HEK293 (cell line): ENCODE measurements around the gene SPTAN1.

Source experiments
- ZNF274 ChIP-seq, 2 experiments: fragments of 200-500 bp in 1 of 2; fragments of 450-650 bp in 1 of 2; sonication (Bioruptor generic) in 1 of 2; formaldehyde crosslinking in 1 of 2; IDR thresholded peaks; 2 replicates each; pipeline versions ENCODE4 v1.5.1 to v1.6.1; 2014 to 2016; ENCODE audit warnings: borderline replicate concordance in 1 of 2, inconsistent platforms in 1 of 2, low read length in 1 of 2, missing biosample characterization in 1 of 2, missing genetic modification characterization in 1 of 2
- ZNF311 ChIP-seq: fragments of 450-650 bp; formaldehyde crosslinking; IDR thresholded peaks from 2 replicates; pipeline ENCODE4 v1.5.1; 2017; ENCODE audit warnings: missing biosample characterization, missing genetic modification characterization, borderline replicate concordance
- ZNF501 ChIP-seq: fragments of 450-650 bp; formaldehyde crosslinking; IDR thresholded peaks from 2 replicates; pipeline ENCODE4 v1.5.1; 2016; ENCODE audit warnings: missing biosample characterization, missing genetic modification characterization
- ZNF558 ChIP-seq: fragments of 450-650 bp; formaldehyde crosslinking; IDR thresholded peaks from 2 replicates; pipeline ENCODE4 v1.5.1; 2016; ENCODE audit warnings: missing biosample characterization, missing genetic modification characterization
- ZNF629 ChIP-seq: fragments of 450-650 bp; formaldehyde crosslinking; IDR thresholded peaks from 2 replicates; pipeline ENCODE4 v1.5.1; 2017; ENCODE audit warnings: missing biosample characterization, missing genetic modification characterization
- TF ChIP-seq, protein P1 (sequence below): fragments of 450-650 bp; formaldehyde crosslinking; IDR thresholded peaks from 2 replicates; pipeline ENCODE4 v1.5.1; 2016; ENCODE audit warnings: missing biosample characterization, missing genetic modification characterization
- TF ChIP-seq, protein P2 (sequence below): fragments of 450-650 bp; formaldehyde crosslinking; IDR thresholded peaks from 2 replicates; pipeline ENCODE4 v1.5.1; 2016; ENCODE audit warnings: missing biosample characterization, missing genetic modification characterization, low read depth
- TF ChIP-seq, protein P3 (sequence below): fragments of 450-650 bp; formaldehyde crosslinking; optimal IDR thresholded peaks from 2 replicates; pipeline ENCODE3; 2016; ENCODE audit warnings: missing biosample characterization, mild to moderate bottlenecking, missing genetic modification characterization
- TF ChIP-seq, protein P4 (sequence below): fragments of 450-650 bp; formaldehyde crosslinking; IDR thresholded peaks from 2 replicates; pipeline ENCODE4 v1.5.1; 2016; ENCODE audit warnings: missing biosample characterization, missing genetic modification characterization
- TF ChIP-seq, protein P5 (sequence below): fragments of 450-650 bp; formaldehyde crosslinking; IDR thresholded peaks from 2 replicates; pipeline ENCODE4 v1.5.1; 2016; ENCODE audit warnings: missing biosample characterization, missing genetic modification characterization, low read depth

DNA sequence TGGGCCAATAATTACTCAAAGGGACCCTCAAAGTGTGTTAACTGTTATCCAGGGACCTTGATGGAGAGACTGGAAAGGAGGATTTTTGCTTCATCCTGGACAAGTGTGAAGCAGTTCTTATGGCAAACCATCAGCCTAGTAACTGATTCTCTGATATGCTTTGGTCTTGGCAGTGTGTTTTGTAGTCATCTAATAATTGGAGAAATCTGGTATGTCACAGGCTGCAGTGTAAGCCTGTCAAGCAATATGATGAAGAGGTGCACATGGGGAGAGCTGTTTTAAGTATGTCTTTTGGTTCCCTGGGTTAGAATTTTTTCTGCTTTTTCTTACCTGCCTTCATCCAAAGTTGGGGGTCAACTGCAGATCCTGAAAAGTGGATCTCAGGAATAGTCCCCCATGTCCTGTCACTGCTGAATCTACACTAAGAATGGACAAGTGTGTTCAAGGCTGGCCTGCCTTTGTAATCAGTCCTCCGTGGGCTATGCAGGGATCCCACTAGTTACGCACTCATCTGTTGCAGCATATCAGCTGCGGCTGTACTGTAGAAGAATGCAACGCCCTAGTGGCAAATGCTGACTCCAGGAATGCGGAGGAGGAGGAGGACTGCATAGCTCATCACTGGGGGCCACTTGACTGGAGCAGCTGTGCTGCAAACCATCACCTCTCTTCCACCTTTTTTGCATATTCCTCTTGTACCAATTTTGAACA lies 1.9 kb downstream of the SPTAN1 start:
- TF ChIP-seq, protein P1, sequence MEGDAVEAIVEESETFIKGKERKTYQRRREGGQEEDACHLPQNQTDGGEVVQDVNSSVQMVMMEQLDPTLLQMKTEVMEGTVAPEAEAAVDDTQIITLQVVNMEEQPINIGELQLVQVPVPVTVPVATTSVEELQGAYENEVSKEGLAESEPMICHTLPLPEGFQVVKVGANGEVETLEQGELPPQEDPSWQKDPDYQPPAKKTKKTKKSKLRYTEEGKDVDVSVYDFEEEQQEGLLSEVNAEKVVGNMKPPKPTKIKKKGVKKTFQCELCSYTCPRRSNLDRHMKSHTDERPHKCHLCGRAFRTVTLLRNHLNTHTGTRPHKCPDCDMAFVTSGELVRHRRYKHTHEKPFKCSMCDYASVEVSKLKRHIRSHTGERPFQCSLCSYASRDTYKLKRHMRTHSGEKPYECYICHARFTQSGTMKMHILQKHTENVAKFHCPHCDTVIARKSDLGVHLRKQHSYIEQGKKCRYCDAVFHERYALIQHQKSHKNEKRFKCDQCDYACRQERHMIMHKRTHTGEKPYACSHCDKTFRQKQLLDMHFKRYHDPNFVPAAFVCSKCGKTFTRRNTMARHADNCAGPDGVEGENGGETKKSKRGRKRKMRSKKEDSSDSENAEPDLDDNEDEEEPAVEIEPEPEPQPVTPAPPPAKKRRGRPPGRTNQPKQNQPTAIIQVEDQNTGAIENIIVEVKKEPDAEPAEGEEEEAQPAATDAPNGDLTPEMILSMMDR (tag by site-specific recombination), result no peak
- TF ChIP-seq, protein P2, sequence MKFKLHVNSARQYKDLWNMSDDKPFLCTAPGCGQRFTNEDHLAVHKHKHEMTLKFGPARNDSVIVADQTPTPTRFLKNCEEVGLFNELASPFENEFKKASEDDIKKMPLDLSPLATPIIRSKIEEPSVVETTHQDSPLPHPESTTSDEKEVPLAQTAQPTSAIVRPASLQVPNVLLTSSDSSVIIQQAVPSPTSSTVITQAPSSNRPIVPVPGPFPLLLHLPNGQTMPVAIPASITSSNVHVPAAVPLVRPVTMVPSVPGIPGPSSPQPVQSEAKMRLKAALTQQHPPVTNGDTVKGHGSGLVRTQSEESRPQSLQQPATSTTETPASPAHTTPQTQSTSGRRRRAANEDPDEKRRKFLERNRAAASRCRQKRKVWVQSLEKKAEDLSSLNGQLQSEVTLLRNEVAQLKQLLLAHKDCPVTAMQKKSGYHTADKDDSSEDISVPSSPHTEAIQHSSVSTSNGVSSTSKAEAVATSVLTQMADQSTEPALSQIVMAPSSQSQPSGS, result no peak
- TF ChIP-seq ZNF629 (tag by site-specific recombination) (peak; percentile 18; the same call in 1 of the 2 replicates), ZNF274 (IDR thresholded peaks at IDR 0.05; ENCODE audit: low read length) (no peak), ZNF274 (tag by site-specific recombination; IDR thresholded peaks at IDR 0.05; ENCODE audit: borderline replicate concordance) (no peak), ZNF501 (tag by site-specific recombination) (no peak), ZNF311 (tag by site-specific recombination) (no peak), ZNF558 (tag by site-specific recombination) (no peak)
- TF ChIP-seq, protein P3, sequence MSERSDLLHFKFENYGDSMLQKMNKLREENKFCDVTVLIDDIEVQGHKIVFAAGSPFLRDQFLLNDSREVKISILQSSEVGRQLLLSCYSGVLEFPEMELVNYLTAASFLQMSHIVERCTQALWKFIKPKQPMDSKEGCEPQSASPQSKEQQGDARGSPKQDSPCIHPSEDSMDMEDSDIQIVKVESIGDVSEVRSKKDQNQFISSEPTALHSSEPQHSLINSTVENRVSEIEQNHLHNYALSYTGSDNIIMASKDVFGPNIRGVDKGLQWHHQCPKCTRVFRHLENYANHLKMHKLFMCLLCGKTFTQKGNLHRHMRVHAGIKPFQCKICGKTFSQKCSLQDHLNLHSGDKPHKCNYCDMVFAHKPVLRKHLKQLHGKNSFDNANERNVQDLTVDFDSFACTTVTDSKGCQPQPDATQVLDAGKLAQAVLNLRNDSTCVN (tag by site-specific recombination), result no peak
- TF ChIP-seq, protein P4, sequence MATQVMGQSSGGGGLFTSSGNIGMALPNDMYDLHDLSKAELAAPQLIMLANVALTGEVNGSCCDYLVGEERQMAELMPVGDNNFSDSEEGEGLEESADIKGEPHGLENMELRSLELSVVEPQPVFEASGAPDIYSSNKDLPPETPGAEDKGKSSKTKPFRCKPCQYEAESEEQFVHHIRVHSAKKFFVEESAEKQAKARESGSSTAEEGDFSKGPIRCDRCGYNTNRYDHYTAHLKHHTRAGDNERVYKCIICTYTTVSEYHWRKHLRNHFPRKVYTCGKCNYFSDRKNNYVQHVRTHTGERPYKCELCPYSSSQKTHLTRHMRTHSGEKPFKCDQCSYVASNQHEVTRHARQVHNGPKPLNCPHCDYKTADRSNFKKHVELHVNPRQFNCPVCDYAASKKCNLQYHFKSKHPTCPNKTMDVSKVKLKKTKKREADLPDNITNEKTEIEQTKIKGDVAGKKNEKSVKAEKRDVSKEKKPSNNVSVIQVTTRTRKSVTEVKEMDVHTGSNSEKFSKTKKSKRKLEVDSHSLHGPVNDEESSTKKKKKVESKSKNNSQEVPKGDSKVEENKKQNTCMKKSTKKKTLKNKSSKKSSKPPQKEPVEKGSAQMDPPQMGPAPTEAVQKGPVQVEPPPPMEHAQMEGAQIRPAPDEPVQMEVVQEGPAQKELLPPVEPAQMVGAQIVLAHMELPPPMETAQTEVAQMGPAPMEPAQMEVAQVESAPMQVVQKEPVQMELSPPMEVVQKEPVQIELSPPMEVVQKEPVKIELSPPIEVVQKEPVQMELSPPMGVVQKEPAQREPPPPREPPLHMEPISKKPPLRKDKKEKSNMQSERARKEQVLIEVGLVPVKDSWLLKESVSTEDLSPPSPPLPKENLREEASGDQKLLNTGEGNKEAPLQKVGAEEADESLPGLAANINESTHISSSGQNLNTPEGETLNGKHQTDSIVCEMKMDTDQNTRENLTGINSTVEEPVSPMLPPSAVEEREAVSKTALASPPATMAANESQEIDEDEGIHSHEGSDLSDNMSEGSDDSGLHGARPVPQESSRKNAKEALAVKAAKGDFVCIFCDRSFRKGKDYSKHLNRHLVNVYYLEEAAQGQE (tag by site-specific recombination), result no peak
- TF ChIP-seq, protein P5, sequence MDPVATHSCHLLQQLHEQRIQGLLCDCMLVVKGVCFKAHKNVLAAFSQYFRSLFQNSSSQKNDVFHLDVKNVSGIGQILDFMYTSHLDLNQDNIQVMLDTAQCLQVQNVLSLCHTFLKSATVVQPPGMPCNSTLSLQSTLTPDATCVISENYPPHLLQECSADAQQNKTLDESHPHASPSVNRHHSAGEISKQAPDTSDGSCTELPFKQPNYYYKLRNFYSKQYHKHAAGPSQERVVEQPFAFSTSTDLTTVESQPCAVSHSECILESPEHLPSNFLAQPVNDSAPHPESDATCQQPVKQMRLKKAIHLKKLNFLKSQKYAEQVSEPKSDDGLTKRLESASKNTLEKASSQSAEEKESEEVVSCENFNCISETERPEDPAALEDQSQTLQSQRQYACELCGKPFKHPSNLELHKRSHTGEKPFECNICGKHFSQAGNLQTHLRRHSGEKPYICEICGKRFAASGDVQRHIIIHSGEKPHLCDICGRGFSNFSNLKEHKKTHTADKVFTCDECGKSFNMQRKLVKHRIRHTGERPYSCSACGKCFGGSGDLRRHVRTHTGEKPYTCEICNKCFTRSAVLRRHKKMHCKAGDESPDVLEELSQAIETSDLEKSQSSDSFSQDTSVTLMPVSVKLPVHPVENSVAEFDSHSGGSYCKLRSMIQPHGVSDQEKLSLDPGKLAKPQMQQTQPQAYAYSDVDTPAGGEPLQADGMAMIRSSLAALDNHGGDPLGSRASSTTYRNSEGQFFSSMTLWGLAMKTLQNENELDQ (tag by site-specific recombination), result no peak
